Brain microvascular endothelial cell (primary cell): ENCODE results near the gene DESI2.

Experiments used
- DNase-seq: peaks from one replicate; pipeline ENCODE4 v3.0.0-alpha.2; 2020
- H3K27ac ChIP-seq: fragments of 250-450 bp; sonication (Bioruptor Pico); 2 replicates; pipeline ENCODE4 v1.5.1; 2020; ENCODE audit warnings: mild to moderate bottlenecking, moderate library complexity
- H3K27me3 ChIP-seq: fragments of 250-450 bp; sonication (Bioruptor Pico); replicated peaks from 2 replicates; pipeline ENCODE4 v1.5.1; 2020; ENCODE audit warnings: mild to moderate bottlenecking
- H3K36me3 ChIP-seq: fragments of 250-450 bp; sonication (Bioruptor Pico); replicated peaks from 2 replicates; pipeline ENCODE4 v1.5.1; 2020; ENCODE audit warnings: mild to moderate bottlenecking
- H3K4me3 ChIP-seq: 2 replicates; pipeline ENCODE4 v1.5.1; 2011; ENCODE audit warnings: low read depth, mild to moderate bottlenecking, control low read depth, low read length, moderate library complexity
- CTCF ChIP-seq: IDR thresholded peaks from 2 replicates; pipeline ENCODE4 v1.5.1; 2011; ENCODE audit warnings: low read depth, mild to moderate bottlenecking, moderate library complexity, low read length, control low read depth, inconsistent platforms; ENCODE audit errors: missing control alignments
- in situ Hi-C: cut with HindIII; loops from 2 replicates; pipeline ENCODE4 v1.10.0; 2017; ENCODE audit warnings: low sequenced_read_pairs, low pct_ligation_motif_present

Gene DESI2

DNA sequence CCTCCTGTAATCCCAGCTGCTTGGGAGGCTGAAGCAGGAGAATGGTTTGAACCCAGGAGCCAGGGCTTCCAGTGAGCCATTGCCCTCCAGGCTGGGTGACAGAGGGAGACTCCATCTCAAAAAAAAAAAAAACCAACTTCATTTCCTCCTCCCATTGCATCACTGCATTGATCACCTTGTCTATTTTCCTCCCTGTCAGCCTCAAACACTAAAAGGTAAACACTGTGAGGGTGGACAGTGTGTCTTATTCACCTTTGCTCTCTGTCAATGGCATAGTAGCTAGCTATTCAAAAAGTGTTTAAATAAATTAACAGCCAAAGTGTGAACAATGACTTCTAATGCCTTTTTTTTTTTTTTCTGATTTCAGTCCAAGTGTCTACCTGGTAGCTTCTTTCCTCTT, 13.4 kb upstream of the DESI2 start:
- no peaks in the 10 kb centered on the region for H3K36me3 ChIP-seq
- H3K4me3 ChIP-seq = no peak overlapping the region
- in situ Hi-C loops = no loop called here

DNA sequence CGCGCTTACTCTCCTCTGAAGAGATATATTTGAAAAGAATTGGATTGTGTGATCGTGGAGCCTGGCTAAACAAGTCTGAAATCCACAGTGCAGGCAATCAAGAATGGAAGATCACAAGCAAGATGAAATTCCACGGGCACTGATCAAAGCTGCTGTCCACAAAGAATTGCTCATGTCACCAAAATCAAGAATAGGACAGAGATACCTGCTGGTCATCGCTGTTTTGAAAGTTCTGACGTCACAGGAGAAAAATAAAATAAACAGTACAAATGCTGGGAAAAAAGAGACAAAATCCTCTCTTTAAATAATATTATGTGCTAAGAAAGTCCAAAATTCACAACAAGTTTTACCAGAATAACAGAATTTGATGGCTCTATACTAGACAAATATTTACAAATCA, 12.0 kb upstream of the DESI2 start:
- H3K36me3 ChIP-seq = no peaks in the 10 kb centered on the region
- no peak for DNase-seq
- no peak for TF ChIP-seq CTCF

More for the DNA sequence above, 13.4 kb upstream of the DESI2 start:
- TF ChIP-seq CTCF = no peak
- no peak for DNase-seq
- Histone ChIP-seq H3K27me3 (no peaks in the 10 kb centered on the region), H3K27ac (no peak overlapping the region)

GRCh38 chr1:244642526-244642925, 10.4 kb upstream of the DESI2 start:
- no peak for TF ChIP-seq CTCF
- H3K4me3 ChIP-seq = no peak overlapping the region
- no peak for DNase-seq
- no peaks in the 10 kb centered on the region for H3K36me3 ChIP-seq
- in situ Hi-C loops = no loop called here
- no peak overlapping the region for H3K27ac ChIP-seq
- no peaks in the 10 kb centered on the region for H3K27me3 ChIP-seq

More for the DNA sequence above, 12.0 kb upstream of the DESI2 start:
- Histone ChIP-seq H3K4me3 (no peak overlapping the region), H3K27ac (no peak overlapping the region), H3K27me3 (no peaks in the 10 kb centered on the region)
- in situ Hi-C loops = no loop called here

- Histone ChIP-seq H3K4me3 (no peak overlapping the region), H3K27ac (no peak overlapping the region), H3K36me3 (no peaks in the 10 kb centered on the region), H3K27me3 (no peaks in the 10 kb centered on the region)
- TF ChIP-seq CTCF = no peak
- in situ Hi-C loops = no loop called here
- DNase-seq = no peak
These were observed 9.9 kb upstream of the DESI2 start for GRCh38 chr1:244642988-244643387.

DNA sequence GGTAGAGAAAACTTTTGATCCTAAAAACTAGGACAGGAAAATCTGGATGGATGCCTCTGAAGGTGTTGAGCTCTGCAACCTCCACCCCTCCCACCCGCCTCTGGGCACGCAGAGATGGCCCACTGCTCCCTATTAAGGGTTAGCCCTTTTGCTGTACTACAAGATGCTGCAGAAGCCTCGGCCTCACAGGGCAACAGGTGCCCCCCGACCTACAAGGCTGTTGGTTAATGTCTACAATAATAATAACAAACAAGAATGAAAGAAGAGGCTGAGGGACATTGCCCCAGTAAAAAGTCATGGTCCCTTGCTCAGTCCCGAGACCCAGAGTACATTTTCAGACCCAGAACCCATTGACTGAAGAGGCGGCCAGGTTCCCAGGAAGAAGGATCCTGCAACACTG, 7.5 kb upstream of the DESI2 start:
- no peaks in the 10 kb centered on the region for H3K36me3 ChIP-seq
- DNase-seq = no peak
- no peaks in the 10 kb centered on the region for H3K27me3 ChIP-seq
- no peak overlapping the region for H3K27ac ChIP-seq
- TF ChIP-seq CTCF = no peak
- in situ Hi-C loops = no loop called here
- H3K4me3 ChIP-seq = no peak overlapping the region

GRCh38 chr1:244645890-244646289, 7.0 kb upstream of the DESI2 start:
- in situ Hi-C loops = no loop called here
- no peak overlapping the region for H3K4me3 ChIP-seq
- TF ChIP-seq CTCF = no peak
- no peak overlapping the region for H3K27ac ChIP-seq
- H3K27me3 ChIP-seq = no peaks in the 10 kb centered on the region
- H3K36me3 ChIP-seq = no peaks in the 10 kb centered on the region
- DNase-seq = no peak
